ENCODE measurements around the gene ZNF574.

Gene ZNF574

GRCh38 chr19:42110658-42111057 lies 34.7 kb downstream of the ZNF574 start:
- DNase-seq (ENCODE audit: insufficient read length) (no peak), FAIRE-seq (no peak)
- TF ChIP-seq TAF1 (IDR thresholded peaks at IDR 0.05; ENCODE audit: borderline replicate concordance, low read depth, low read length), result no peak
- TF ChIP-seq POLR2AphosphoS5 (IDR thresholded peaks at IDR 0.05; ENCODE audit: low read depth, low read length), result no peak
- no peak for TF ChIP-seq POLR2A (IDR thresholded peaks at IDR 0.05; ENCODE audit: low read depth, low read length)

GRCh38 chr19:42111384-42111783 lies 35.4 kb downstream of the ZNF574 start:
- DNase-seq (ENCODE audit: insufficient read length), result no peak
- no peak for FAIRE-seq
- TF ChIP-seq TAF1 (IDR thresholded peaks at IDR 0.05; ENCODE audit: borderline replicate concordance, low read depth, low read length), result no peak
- TF ChIP-seq POLR2AphosphoS5 (IDR thresholded peaks at IDR 0.05; ENCODE audit: low read depth, low read length), result no peak

- FAIRE-seq, result no peak
- TF ChIP-seq POLR2AphosphoS5 (IDR thresholded peaks at IDR 0.05; ENCODE audit: low read depth, low read length) (no peak), TAF1 (IDR thresholded peaks at IDR 0.05; ENCODE audit: borderline replicate concordance, low read depth, low read length) (no peak), POLR2A (IDR thresholded peaks at IDR 0.05; ENCODE audit: low read depth, low read length) (no peak)
- no peak for DNase-seq (ENCODE audit: insufficient read length)
These were observed 35.8 kb downstream of the ZNF574 start for GRCh38 chr19:42111811-42112210.

GRCh38 chr19:42113641-42114348 lies 37.8 kb downstream of the ZNF574 start:
- TF ChIP-seq POLR2AphosphoS5 (IDR thresholded peaks at IDR 0.05; ENCODE audit: low read depth, low read length) (no peak), TAF1 (IDR thresholded peaks at IDR 0.05; ENCODE audit: borderline replicate concordance, low read depth, low read length) (no peak), POLR2A (IDR thresholded peaks at IDR 0.05; ENCODE audit: low read depth, low read length) (no peak)
- no peak for FAIRE-seq
- no peak for DNase-seq (ENCODE audit: insufficient read length)

GRCh38 chr19:42114412-42114811 lies 38.4 kb downstream of the ZNF574 start:
- FAIRE-seq (peak; percentile 97), DNase-seq (ENCODE audit: insufficient read length) (peak; percentile 50)
- TF ChIP-seq TAF1 (IDR thresholded peaks at IDR 0.05; ENCODE audit: borderline replicate concordance, low read depth, low read length) (no peak), POLR2A (IDR thresholded peaks at IDR 0.05; ENCODE audit: low read depth, low read length) (no peak), POLR2AphosphoS5 (IDR thresholded peaks at IDR 0.05; ENCODE audit: low read depth, low read length) (no peak)

GRCh38 chr19:42115219-42115618 lies 39.3 kb downstream of the ZNF574 start:
- peak; percentile 9 for FAIRE-seq

GRCh38 chr19:42115705-42116104 lies 39.7 kb downstream of the ZNF574 start:
- TF ChIP-seq POLR2A (IDR thresholded peaks at IDR 0.05; ENCODE audit: low read depth, low read length) (no peak), TAF1 (IDR thresholded peaks at IDR 0.05; ENCODE audit: borderline replicate concordance, low read depth, low read length) (no peak), POLR2AphosphoS5 (IDR thresholded peaks at IDR 0.05; ENCODE audit: low read depth, low read length) (no peak)
- FAIRE-seq (peak; percentile 17), DNase-seq (ENCODE audit: insufficient read length) (no peak)

More at GRCh38 chr19:42115219-42115618, 39.3 kb downstream of the ZNF574 start:
- DNase-seq (ENCODE audit: insufficient read length), result no peak
- TF ChIP-seq TAF1 (IDR thresholded peaks at IDR 0.05; ENCODE audit: borderline replicate concordance, low read depth, low read length) (no peak), POLR2AphosphoS5 (IDR thresholded peaks at IDR 0.05; ENCODE audit: low read depth, low read length) (no peak), POLR2A (IDR thresholded peaks at IDR 0.05; ENCODE audit: low read depth, low read length) (no peak)

GRCh38 chr19:42116308-42117075 lies 40.5 kb downstream of the ZNF574 start:
- no peak for TF ChIP-seq POLR2A (IDR thresholded peaks at IDR 0.05; ENCODE audit: low read depth, low read length)
- TF ChIP-seq TAF1 (IDR thresholded peaks at IDR 0.05; ENCODE audit: borderline replicate concordance, low read depth, low read length), result no peak
- no peak for TF ChIP-seq POLR2AphosphoS5 (IDR thresholded peaks at IDR 0.05; ENCODE audit: low read depth, low read length)
- FAIRE-seq, result no peak
- no peak for DNase-seq (ENCODE audit: insufficient read length)

GRCh38 chr19:42117076-42117475 lies 41.1 kb downstream of the ZNF574 start:
- TF ChIP-seq TAF1 (IDR thresholded peaks at IDR 0.05; ENCODE audit: borderline replicate concordance, low read depth, low read length) (no peak), POLR2AphosphoS5 (IDR thresholded peaks at IDR 0.05; ENCODE audit: low read depth, low read length) (no peak)
- FAIRE-seq (no peak), DNase-seq (ENCODE audit: insufficient read length) (no peak)

GRCh38 chr19:42120276-42120980 lies 44.5 kb downstream of the ZNF574 start:
- no peak for FAIRE-seq
- DNase-seq (ENCODE audit: insufficient read length), result no peak
- TF ChIP-seq TAF1 (IDR thresholded peaks at IDR 0.05; ENCODE audit: borderline replicate concordance, low read depth, low read length) (no peak), POLR2AphosphoS5 (IDR thresholded peaks at IDR 0.05; ENCODE audit: low read depth, low read length) (no peak), POLR2A (IDR thresholded peaks at IDR 0.05; ENCODE audit: low read depth, low read length) (no peak)

GRCh38 chr19:42121036-42121621 lies 45.2 kb downstream of the ZNF574 start:
- DNase-seq (ENCODE audit: insufficient read length), result no peak
- FAIRE-seq, result peak; percentile 82
- TF ChIP-seq TAF1 (IDR thresholded peaks at IDR 0.05; ENCODE audit: borderline replicate concordance, low read depth, low read length) (no peak), POLR2A (IDR thresholded peaks at IDR 0.05; ENCODE audit: low read depth, low read length) (no peak), POLR2AphosphoS5 (IDR thresholded peaks at IDR 0.05; ENCODE audit: low read depth, low read length) (no peak)

All from GM12892 (cell line).